ENCODE data around the gene SGIP1. TPM values are rescaled to one million over a fixed set of nuclear protein-coding genes. Genes with fewer than 3 reads are reported as not detected.

SGIP1 gene
- total and polyA plus RNA-seq, 2 of the 8 experiments (the other 6 are each of a cell fraction or from before 2014, with no cell fraction given): 1.4 to 2.1 TPM

- TF ChIP-seq CHD7 (IDR thresholded peaks at IDR 0.05; ENCODE audit: insufficient replicate concordance, low read length): no peak
- no peak for TF ChIP-seq NRF1 (IDR thresholded peaks at IDR 0.05; ENCODE audit: low read depth, low read length)
- TF ChIP-seq SAP30 (IDR thresholded peaks at IDR 0.05; ENCODE audit: insufficient read depth, insufficient replicate concordance, low read length): no peak
- TF ChIP-seq RXRA (IDR thresholded peaks at IDR 0.05; ENCODE audit: insufficient read depth, low read depth, low read length): no peak
- TF ChIP-seq NANOG (IDR thresholded peaks at IDR 0.05; ENCODE audit: insufficient read depth, low read depth, low read length, poor library complexity, severe bottlenecking): no peak
- no peak for TF ChIP-seq FOSL1 (IDR thresholded peaks at IDR 0.05; ENCODE audit: insufficient read depth, low read depth, low read length)
These were observed 162.8 kb downstream of the SGIP1 start (continued) for GRCh38 chr1:66696771-66697170.
